Heart left ventricle (tissue), 16 donors: ENCODE results near the gene MED6. TPM values are rescaled to one million over a fixed set of nuclear protein-coding genes. Genes with fewer than 3 reads are reported as not detected.

ENCODE experiments used
- ATAC-seq, 4 donors: fragments of 200-7000 bp; cut with Tn5 transposase; one replicate each; pipeline ENCODE4 v1.9.1; 2020 to 2022; ENCODE audit warnings: moderate library complexity in 4 of 4, mild to moderate bottlenecking in 3 of 4, moderate number of reproducible peaks in 1 of 4
- DNase-seq, 5 donors: peaks; one replicate each; pipeline ENCODE4 v3.0.0-alpha.2; 2020
- H3K27ac ChIP-seq, 12 donors: fragments of 200-600 bp; sonication (generic) in 4 of 12; one replicate each; pipeline versions ENCODE4 v1.5.0 to v1.8.0; 2016 to 2022; ENCODE audit warnings: mild to moderate bottlenecking in 2 of 12
- H3K27me3 ChIP-seq, 9 donors: fragments of 200-600 bp; sonication (generic) in 2 of 9; one replicate each; pipeline versions ENCODE4 v1.5.1 to v1.8.0; 2016 to 2022; ENCODE audit warnings: mild to moderate bottlenecking in 3 of 9
- H3K36me3 ChIP-seq, 9 donors: fragments of 200-600 bp; sonication (generic) in 2 of 9; one replicate each; pipeline versions ENCODE4 v1.5.0 to v1.8.0; 2018 to 2022; ENCODE audit warnings: mild to moderate bottlenecking in 2 of 9
- H3K4me1 ChIP-seq, 12 donors: fragments of 200-600 bp; sonication (generic) in 4 of 12; one replicate each; pipeline versions ENCODE4 v1.5.0 to v1.8.0; 2016 to 2022; ENCODE audit warnings: mild to moderate bottlenecking in 3 of 12
- H3K4me3 ChIP-seq, 12 donors: fragments of 200-600 bp; sonication (generic) in 4 of 12; one replicate each; pipeline versions ENCODE4 v1.5.0 to v1.8.0; 2017 to 2022; ENCODE audit warnings: mild to moderate bottlenecking in 9 of 12, moderate library complexity in 4 of 12
- H3K9me3 ChIP-seq, 12 donors: fragments of 200-600 bp; sonication (generic) in 4 of 12; one replicate each; pipeline versions ENCODE4 v1.5.0 to v1.8.0; 2016 to 2022; ENCODE audit warnings: mild to moderate bottlenecking in 1 of 12
- CTCF ChIP-seq, 12 donors: fragments of 200-600 bp; sonication (generic) in 4 of 12; IDR thresholded peaks; one replicate each; pipeline versions ENCODE4 v1.5.0 to v1.8.0; 2018 to 2022; ENCODE audit warnings: antibody characterized with exemption in 12 of 12, mild to moderate bottlenecking in 5 of 12
- POLR2A ChIP-seq, 2 donors: fragments of 450-650 bp; IDR thresholded peaks; one replicate each; pipeline ENCODE4 v1.6.1; 2017; ENCODE audit warnings: antibody characterized with exemption in 2 of 2, mild to moderate bottlenecking in 2 of 2, moderate library complexity in 2 of 2
- WGBS, 4 donors: extraction: QIAGEN DNeasy Blood & Tissue Kit in 2 of 4; methylation state at CpG; one replicate each; pipeline versions ENCODE4 v1.1.5 to v1.1.7; 2013 to 2018; 5-methylcytosine and 5-hydroxymethylcytosine counted together
- intact Hi-C, 10 donors: fragments of 100-400 bp; cut with DNase I; formaldehyde crosslinking; loops; one replicate each; pipeline versions ENCODE4 v1.11.1 to v1.14.2; 2022
- polyA plus RNA-seq, 2 donors: library from polyadenylated mRNA; stranded (reverse); fragments of 200-250 nt; gene quantifications; one replicate each; pipeline ENCODE4 v1.2.3, GENCODE V29; 2013
- total RNA-seq, 9 donors: library from RNA; depleted of rRNA in 2 of 9; stranded (reverse); fragments of >200 nt in 2 of 9; fragmentation: NEBNext Ultra II Directional in 3 of 9; extraction: Animal tissue kit (Norgen Biotek cat#: 25700) in 3 of 9; gene quantifications; one replicate each; pipeline versions ENCODE4 v1.1.0 to v1.2.4, GENCODE V29; 2016 to 2023
- donor health status: ischemic (EF 13 %, LVEDD 7.1; RV severe dilation, severe dysfunction).
- donor health status: healthy with polysubstance abuse.
- donor health status: DM: no; HTN: yes; CAD: no.
- donor health status: DM: no; HTN: no; CAD: no.
- donor health status: ischemic (EF 25% LVEDD 6.9; RV normal size, moderate dysfunction).
- donor health status: ischemic (EF 25% LVEDD 5.7; RV mildly dilated, moderate dysfunction).
- donor health status: healthy.
- donor health status: DM: yes; HTN: yes; CAD: no.
- donor health status: ischemic (EF 35%, LVEDD 5.7; RV mildly dilated, moderate dysfunction).
- donor health status: nonischemic (EF 11% LVEDD 7.7; RV severe dilation, severe dysfunction).
- donor health status: DM: yes; HTN: yes; CAD: no.
- donor health status: PGD.
- donor health status: ischemic (EF 29% LVEDD 5.4; RV normal size, mild dysfunction).
- donor health status: nonischemic (EF 23%, LVEDD 6.1; RV moderate dilation, normal function).

MED6 gene
- total and polyA plus RNA-seq, 11 donors: 9.9 to 25.1 (median 19.7) TPM

GRCh38 chr14:70641548-70642302, 41.3 kb upstream of the MED6 start, which contains the start of gene TTC9:
Gene TTC9 (plus strand): TSS chr14:70641916. CDS start chr14:70642130, 214 bp downstream.
- intact Hi-C loops: loop anchor here in 4 of 10 donors (2.0 to 5.0 kb wide), 2 partner anchors 71 kb away; no protein-coding TSS in a partner anchor
- no peaks in the 10 kb centered on the region for H3K36me3 ChIP-seq
- peak in 3 of 5 donors; percentile 15 to 58 (median 41) for DNase-seq
- no peaks in the 10 kb centered on the region for H3K9me3 ChIP-seq
- peaks cover 0 to 19% (median 9%) of the 10 kb centered on the region in 12 donors for H3K4me1 ChIP-seq
- H3K27me3 ChIP-seq: peaks cover 0 to 47% (median 4%) of the 10 kb centered on the region in 9 donors
- peak within 1 kb of the TSS; percentile 61 to 90 (median 72) for H3K4me3 ChIP-seq
- TF ChIP-seq CTCF (IDR thresholded peaks at IDR 0.05): no peak
- TF ChIP-seq POLR2A (IDR thresholded peaks at IDR 0.05): no peak
- peak within 1 kb of the TSS in 2 of 12 donors; percentile 25 to 32 for H3K27ac ChIP-seq
- peak; percentile 34 to 79 (median 61) for ATAC-seq
- WGBS, 4 donors: 0 to 1% (median 0%) methylated on average over 34 to 105 of the region's 105 CpGs

- Histone ChIP-seq H3K27ac (no peak overlapping the region), H3K9me3 (no peaks in the 10 kb centered on the region), H3K4me1 (peaks cover 0 to 19% (median 9%) of the 10 kb centered on the region in 12 donors), H3K27me3 (peaks cover 0 to 47% (median 4%) of the 10 kb centered on the region in 9 donors), H3K4me3 (peak overlapping the region; percentile 46 to 90 (median 72)), H3K36me3 (no peaks in the 10 kb centered on the region)
- DNase-seq: peak in 2 of 5 donors; percentile 53 to 62
- TF ChIP-seq CTCF (IDR thresholded peaks at IDR 0.05) (no peak), POLR2A (IDR thresholded peaks at IDR 0.05) (no peak)
- intact Hi-C loops: loop anchor here in 3 of 10 donors (5.0 kb wide), 1 partner anchor 71 kb away; no protein-coding TSS in a partner anchor
- 1 to 2% (median 2%) methylated on average over 25 to 28 of the region's 28 CpGs for WGBS, 4 donors
- peak in 3 of 4 donors; percentile 67 to 92 (median 74) for ATAC-seq
These were observed 40.6 kb upstream of the MED6 start for GRCh38 chr14:70640938-70641547.

GRCh38 chr14:70638416-70638815, 38.0 kb upstream of the MED6 start:
- TF ChIP-seq POLR2A (IDR thresholded peaks at IDR 0.05): no peak
- TF ChIP-seq CTCF (IDR thresholded peaks at IDR 0.05): no peak
- peaks cover 0 to 47% (median 4%) of the 10 kb centered on the region in 9 donors for H3K27me3 ChIP-seq
- no peak for DNase-seq
- H3K9me3 ChIP-seq: no peaks in the 10 kb centered on the region
- H3K36me3 ChIP-seq: no peaks in the 10 kb centered on the region
- H3K4me1 ChIP-seq: peaks cover 0 to 19% (median 9%) of the 10 kb centered on the region in 12 donors
- no peak overlapping the region for H3K27ac ChIP-seq
- intact Hi-C loops: no loop called here
- H3K4me3 ChIP-seq: no peak overlapping the region
- WGBS, 4 donors: 59 to 76% (median 65%) methylated on average over 2 of the region's 2 CpGs
- no peak for ATAC-seq
